Measurements from ENCODE around the gene SP3. TPM values are rescaled to one million over a fixed set of nuclear protein-coding genes. Genes with fewer than 3 reads are reported as not detected.

Gene SP3
- total and polyA plus RNA-seq, 2 of the 8 experiments (the other 6 are each of a cell fraction or from before 2014, with no cell fraction given), result 31.0 to 92.1 TPM

DNA sequence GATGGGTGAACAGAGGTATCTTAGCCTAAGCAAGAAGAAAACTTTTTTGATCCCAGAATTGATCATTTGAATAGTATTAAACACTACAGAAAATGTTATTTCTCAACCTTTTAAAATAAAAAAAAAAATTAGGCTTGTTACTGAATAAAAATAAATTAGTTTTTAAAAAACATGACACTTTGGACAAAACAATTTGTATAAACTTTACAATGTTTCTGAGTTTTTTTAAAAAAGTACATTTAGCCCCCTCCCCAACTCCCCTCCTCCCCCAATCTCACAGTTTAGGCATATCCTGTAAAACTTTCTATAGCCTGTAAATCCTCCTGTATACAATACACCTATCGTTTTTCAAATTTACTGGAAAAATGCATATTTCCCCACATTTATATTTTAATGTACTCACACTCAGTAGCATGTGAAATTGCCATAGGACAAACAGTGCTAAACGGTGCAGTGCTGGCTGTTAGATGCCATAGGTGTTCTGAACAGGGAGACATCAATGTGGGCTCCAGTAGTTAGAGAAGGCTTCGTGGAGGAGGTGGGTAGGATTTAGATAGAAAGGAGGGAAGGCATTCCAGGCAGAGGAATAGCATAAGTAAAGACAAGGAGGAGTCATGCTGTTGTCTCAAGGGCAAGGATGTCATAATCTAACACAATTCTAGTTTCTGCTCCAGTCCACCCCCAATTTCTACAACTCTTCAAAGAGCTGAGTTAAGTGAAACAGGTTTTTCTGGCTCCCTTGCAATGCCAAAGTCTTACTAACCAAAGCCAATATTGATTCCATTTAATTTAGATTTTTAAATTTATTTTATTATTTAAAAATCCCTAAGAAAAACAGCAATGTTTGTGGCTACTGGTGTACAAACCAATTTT, 50.9 kb downstream of the SP3 start:
- H2AK5ac ChIP-seq (ENCODE audit: low read depth, low read length), result no peak overlapping the region
- peak; percentile 13 for FAIRE-seq
- H3K9me3 ChIP-seq (ENCODE audit: insufficient read depth in 2 of 2, low read depth in 1 of 2, low read length in 1 of 2), result no peaks in the 10 kb centered on the region
- H3K9ac ChIP-seq (replicated peaks in 1 of 4; ENCODE audit: extremely low read depth in 1 of 4, low read depth in 3 of 4, low read length in 3 of 4), result no peak overlapping the region
- no peak overlapping the region for H2BK5ac ChIP-seq (ENCODE audit: low read depth, low read length)
- H3K4me3 ChIP-seq (ENCODE audit: extremely low read depth in 1 of 4, insufficient read depth in 2 of 4, low read depth in 3 of 4, low read length in 4 of 4), result no peak overlapping the region
- H4K5ac ChIP-seq (ENCODE audit: insufficient read length, low read depth, low read length), result no peak overlapping the region
- 0 out of 7 replicates have a peak, but pooled peaks cover 0 to 3% (median 1%) of the 10 kb centered on the region in 4 experiments for H3K4me1 ChIP-seq (replicated peaks in 1 of 4; ENCODE audit: control insufficient read depth in 3 of 4, insufficient read depth in 4 of 4, low read length in 3 of 4)
- H3K18ac ChIP-seq (ENCODE audit: extremely low read depth, low read length), result no peak overlapping the region
- H3K14ac ChIP-seq (ENCODE audit: insufficient read length), result no peak overlapping the region
- WGBS, 2 experiments (ENCODE audit: extremely low coverage in 1 of 2, insufficient coverage in 1 of 2, insufficient read length in 1 of 2, insufficient replicate concordance in 2 of 2, low coverage in 1 of 2, low lambda C conversion rate in 2 of 2, missing lambda C conversion rate in 1 of 2), result 88% methylated on average over 3 of the region's 3 CpGs; no CpG with 5 or more reads in 1 of the 2 experiments
- ChIA-PET CTCF (ENCODE audit: partially characterized antibody) (no interaction called here), POLR2A (ENCODE audit: partially characterized antibody) (no interaction called here)
- no peak overlapping the region for H3K4me2 ChIP-seq (ENCODE audit: insufficient read depth in 1 of 2, low read depth in 2 of 2, low read length in 2 of 2)
- H3K79me2 ChIP-seq (ENCODE audit: control insufficient read depth in 1 of 2, insufficient read depth in 2 of 2, low read length in 2 of 2), result peaks cover 0 to 39% of the 10 kb centered on the region in 2 experiments; a peak in 2 of 4 replicates
- no peak overlapping the region for H3K27ac ChIP-seq (ENCODE audit: low read depth, low read length)
- peaks cover 0 to 64% (median 14%) of the 10 kb centered on the region in 4 experiments; a peak in 5 of 8 replicates for H3K36me3 ChIP-seq (ENCODE audit: control insufficient read depth in 2 of 4, insufficient read depth in 4 of 4, low read length in 3 of 4)
- H3K27me3 ChIP-seq (replicated peaks in 1 of 4; ENCODE audit: control insufficient read depth in 3 of 4, extremely low read depth in 1 of 4, insufficient read depth in 3 of 4, low read length in 3 of 4), result no peaks in the 10 kb centered on the region
- no peaks in the 10 kb centered on the region for H3K79me1 ChIP-seq (ENCODE audit: low read depth, low read length)
- H3K4ac ChIP-seq (replicated peaks; ENCODE audit: insufficient read length, low read depth, low read length), result no peak overlapping the region
- DNase-seq (ENCODE audit: low read depth in 1 of 2, low spot score in 2 of 2), result no peak
- no peak overlapping the region for H3K56ac ChIP-seq (replicated peaks; ENCODE audit: insufficient read length, low read depth, low read length)
- no peak overlapping the region for H2AFZ ChIP-seq (ENCODE audit: low read length)
- H2BK20ac ChIP-seq (ENCODE audit: low read length), result no peak overlapping the region
- no peaks in the 10 kb centered on the region for H3K23me2 ChIP-seq (ENCODE audit: low read depth, low read length)
- H4K91ac ChIP-seq (replicated peaks; ENCODE audit: insufficient read length, low read length), result no peak overlapping the region
- no peak overlapping the region for H3K23ac ChIP-seq (ENCODE audit: insufficient read length)
- H4K20me1 ChIP-seq (replicated peaks in 1 of 2; ENCODE audit: control insufficient read depth in 1 of 2, insufficient read depth in 2 of 2, low read length in 2 of 2), result peaks cover 2 to 3% of the 10 kb centered on the region in 2 experiments
- no peak overlapping the region for H2BK15ac ChIP-seq (ENCODE audit: low read length)
- H2BK12ac ChIP-seq (ENCODE audit: low read depth, low read length), result no peak overlapping the region
- H2BK120ac ChIP-seq (replicated peaks; ENCODE audit: low read depth, low read length), result no peak overlapping the region
- no peak overlapping the region for H4K8ac ChIP-seq (ENCODE audit: extremely low read depth, insufficient read depth, low read length)
- no peak for TF ChIP-seq KDM5A (IDR thresholded peaks at IDR 0.05; ENCODE audit: low read length)
- TF ChIP-seq POLR2AphosphoS5 (IDR thresholded peaks at IDR 0.05; ENCODE audit: low read depth, low read length), result no peak
- no peak for TF ChIP-seq BCL11A (IDR thresholded peaks at IDR 0.05; ENCODE audit: low read depth in 2 of 2, low read length in 2 of 2)
- no peak for TF ChIP-seq POU5F1 (IDR thresholded peaks at IDR 0.05; ENCODE audit: low read depth, low read length)
- TF ChIP-seq SAP30 (IDR thresholded peaks at IDR 0.05; ENCODE audit: insufficient read depth, insufficient replicate concordance, low read length), result no peak
- no peak for TF ChIP-seq SP1 (IDR thresholded peaks at IDR 0.05; ENCODE audit: low read depth, low read length)
- no peak for TF ChIP-seq SIRT6 (IDR thresholded peaks at IDR 0.05; ENCODE audit: low read length)
- TF ChIP-seq GTF2F1 (IDR thresholded peaks at IDR 0.05; ENCODE audit: borderline replicate concordance, low read depth, low read length), result no peak
- TF ChIP-seq RFX5 (IDR thresholded peaks at IDR 0.05; ENCODE audit: borderline replicate concordance, low read depth, low read length), result no peak
- TF ChIP-seq BRCA1 (IDR thresholded peaks at IDR 0.05; ENCODE audit: low read depth, low read length), result no peak
- no peak for TF ChIP-seq CEBPB (IDR thresholded peaks at IDR 0.05; ENCODE audit: low read depth, low read length)
- no peak for TF ChIP-seq TBP (IDR thresholded peaks at IDR 0.05; ENCODE audit: low read depth, low read length)
- TF ChIP-seq RBBP5 (IDR thresholded peaks at IDR 0.05; ENCODE audit: borderline replicate concordance, low read depth, low read length), result no peak
- no peak for TF ChIP-seq CREB1 (IDR thresholded peaks at IDR 0.05)
- no peak for TF ChIP-seq SP4 (IDR thresholded peaks at IDR 0.05; ENCODE audit: low read length)

Data from H1 (cell line).